ENCODE results near the gene PTPRD.
A peak's percentile ranks its signal among the peaks of the same experiment; 100 is the strongest.
"Not testable (repeated sequence)": the region's sequence is repeated elsewhere in the genome, so short reads cannot be mapped to it uniquely, and the experiment has no call there.

PTPRD gene

DNA sequence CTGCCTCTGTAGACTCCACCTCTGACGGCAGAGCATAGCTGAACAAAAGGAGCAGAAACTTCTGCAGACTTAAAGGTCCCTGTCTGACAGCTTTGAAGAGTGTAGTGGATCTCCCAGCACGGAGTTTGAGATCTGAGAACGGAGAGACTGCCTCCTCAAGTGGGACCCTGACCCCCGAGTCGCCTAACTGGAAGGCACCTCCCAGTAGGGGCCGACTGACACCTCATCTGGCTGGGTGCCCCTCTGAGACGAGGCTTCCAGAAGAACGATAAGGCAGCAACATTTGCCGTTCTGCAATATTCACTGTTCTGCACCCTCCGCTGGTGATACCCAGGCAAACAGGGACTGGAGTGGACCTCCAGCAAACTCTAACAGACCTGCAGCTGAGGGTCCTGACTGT lies 1186.3 kb downstream of the PTPRD start:
- DNase-seq = not testable (repeated sequence)

DNA sequence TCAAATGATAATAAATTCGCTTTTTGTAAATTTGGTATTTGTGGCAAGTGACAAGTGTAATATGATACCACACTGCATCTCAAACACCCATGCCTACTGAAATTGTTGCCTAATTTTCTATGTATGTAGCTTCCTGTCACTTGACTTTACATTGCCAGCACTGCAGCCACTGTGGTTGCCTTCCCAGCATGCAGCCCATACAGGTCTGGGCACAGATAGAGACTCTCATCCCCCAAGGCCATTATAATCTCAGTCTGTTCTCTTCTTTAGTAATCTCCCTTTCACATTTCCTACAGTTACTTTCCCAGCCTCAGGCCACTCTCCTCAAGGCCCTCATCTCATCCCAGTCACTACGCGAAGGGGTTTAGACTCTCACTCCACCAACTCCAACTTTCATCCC lies 1200.6 kb downstream of the PTPRD start:
- DNase-seq = no peak

- DNase-seq = no peak
Observed at GRCh38 chr9:9410736-9411135, 1202.1 kb downstream of the PTPRD start.

- no peak for DNase-seq
Observed at GRCh38 chr9:9399982-9400381, 1212.8 kb downstream of the PTPRD start.

GRCh38 chr9:9396518-9396917 lies 1216.3 kb downstream of the PTPRD start:
- DNase-seq = no peak

DNA sequence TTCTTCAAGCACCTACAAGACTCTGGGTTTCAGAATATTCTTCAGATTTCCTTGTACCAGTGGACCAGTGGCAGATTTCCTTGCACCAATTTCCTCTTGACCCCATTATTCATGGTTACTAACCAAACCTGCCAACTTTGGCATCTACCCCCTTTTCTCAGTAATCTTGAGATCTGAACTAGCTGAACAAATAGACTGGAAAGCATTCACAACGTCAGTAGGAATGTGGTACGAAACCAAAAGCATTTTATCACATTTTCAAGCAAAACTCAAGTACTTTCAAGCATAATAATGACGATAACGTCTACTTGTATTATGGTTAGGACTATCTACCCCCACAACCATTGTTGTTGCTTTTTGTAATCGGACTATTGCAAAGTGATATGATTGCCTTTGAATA lies 1217.3 kb downstream of the PTPRD start:
- no peak for DNase-seq

DNA sequence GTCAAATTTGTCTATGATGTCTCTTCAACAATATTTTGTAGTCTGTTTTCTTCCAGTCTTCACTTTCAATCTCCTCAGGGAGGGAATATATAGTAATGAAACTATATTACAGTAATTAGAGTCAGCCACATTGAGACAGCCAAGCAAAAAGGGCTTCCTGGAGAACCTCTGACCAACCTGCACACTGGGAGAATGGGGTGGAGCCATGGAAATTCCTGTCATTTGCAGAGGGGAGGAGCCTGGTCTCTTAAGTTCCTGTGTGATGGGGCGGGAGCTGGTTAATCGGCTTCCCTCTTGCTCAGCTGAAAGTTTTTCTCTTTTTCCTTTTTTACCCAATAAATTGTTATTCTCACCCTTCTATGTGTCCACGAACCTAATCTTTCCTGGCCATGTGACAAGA lies 1220.0 kb downstream of the PTPRD start:
- no peak for DNase-seq

- DNase-seq = no peak
Observed at GRCh38 chr9:9389904-9390303, 1222.9 kb downstream of the PTPRD start.

DNA sequence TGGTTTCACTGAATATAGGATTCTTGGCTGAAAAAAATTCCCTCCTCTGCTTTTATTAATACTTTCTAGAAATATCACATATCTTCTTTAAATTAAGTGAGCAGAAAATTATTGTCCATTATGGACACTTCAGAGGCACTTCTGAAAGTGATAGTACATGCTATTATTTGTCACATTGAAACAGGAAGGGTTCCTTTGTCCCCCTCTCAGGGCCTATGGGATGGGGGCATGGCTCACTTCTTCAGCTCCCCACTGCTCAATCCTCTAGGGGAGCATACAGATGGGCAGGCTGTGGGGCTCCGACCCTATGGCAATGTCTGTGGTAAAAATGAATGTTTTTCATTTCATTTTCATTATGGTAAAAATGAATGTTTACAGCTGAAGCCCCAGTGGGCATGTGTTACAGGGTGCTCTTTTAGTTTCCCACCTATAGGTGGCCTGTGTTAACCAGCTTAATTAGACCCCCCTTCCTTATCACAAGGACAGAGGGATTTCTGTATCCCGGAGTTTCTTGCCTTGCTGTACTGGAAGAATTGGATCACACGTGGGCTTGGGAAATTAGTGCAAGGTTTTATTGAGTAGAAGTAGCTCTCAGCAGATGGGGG lies 1225.2 kb downstream of the PTPRD start:
- no peak for DNase-seq

GRCh38 chr9:9362332-9362731 lies 1250.5 kb downstream of the PTPRD start:
- no peak for DNase-seq

- peak; percentile 36 to 49 for DNase-seq
Observed at GRCh38 chr9:9352877-9353481, 1259.8 kb downstream of the PTPRD start.

GRCh38 chr9:9341203-9341602 lies 1271.6 kb downstream of the PTPRD start:
- peak; percentile 87 to 90 for DNase-seq

DNA sequence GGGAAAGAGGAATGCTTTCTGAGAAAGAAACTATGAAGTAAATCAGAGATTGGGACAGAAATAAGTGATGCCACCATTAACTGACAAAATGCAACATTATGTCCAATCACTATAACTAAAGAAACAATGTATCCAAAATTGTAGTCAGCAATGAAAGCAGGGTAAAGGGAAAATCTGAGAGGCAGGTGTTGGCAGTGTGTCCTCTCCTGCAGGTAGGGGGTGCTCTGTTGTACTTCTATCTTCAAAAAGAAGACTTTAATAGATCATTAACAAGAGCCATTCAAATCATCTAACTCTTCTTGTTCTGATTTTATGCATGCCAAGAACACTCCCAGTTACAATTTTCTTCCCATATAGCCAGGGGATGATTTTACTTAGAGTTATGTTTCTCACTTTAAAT lies 1275.7 kb downstream of the PTPRD start:
- no peak for DNase-seq

DNA sequence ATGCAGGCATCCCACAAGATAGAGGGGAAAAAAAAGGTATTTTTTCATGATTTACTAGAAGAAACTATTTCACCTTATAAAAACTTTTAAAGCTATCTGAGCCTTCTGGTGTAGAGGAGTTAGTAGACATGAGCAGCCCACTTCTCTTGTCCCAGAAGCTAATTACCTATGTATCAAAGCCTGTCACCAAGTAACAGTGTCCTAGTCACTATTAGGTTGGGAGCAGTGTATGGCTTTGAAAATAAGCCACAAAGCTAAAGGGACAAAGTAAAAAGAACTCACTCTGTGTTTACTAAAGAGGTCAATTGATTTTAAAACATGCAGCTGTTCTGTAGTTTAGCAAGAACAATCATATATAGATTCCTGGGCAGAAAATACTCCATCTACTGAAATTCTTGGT lies 1286.1 kb downstream of the PTPRD start:
- DNase-seq = no peak

- no peak for DNase-seq
Observed at GRCh38 chr9:9319007-9319406, 1293.8 kb downstream of the PTPRD start.

DNA sequence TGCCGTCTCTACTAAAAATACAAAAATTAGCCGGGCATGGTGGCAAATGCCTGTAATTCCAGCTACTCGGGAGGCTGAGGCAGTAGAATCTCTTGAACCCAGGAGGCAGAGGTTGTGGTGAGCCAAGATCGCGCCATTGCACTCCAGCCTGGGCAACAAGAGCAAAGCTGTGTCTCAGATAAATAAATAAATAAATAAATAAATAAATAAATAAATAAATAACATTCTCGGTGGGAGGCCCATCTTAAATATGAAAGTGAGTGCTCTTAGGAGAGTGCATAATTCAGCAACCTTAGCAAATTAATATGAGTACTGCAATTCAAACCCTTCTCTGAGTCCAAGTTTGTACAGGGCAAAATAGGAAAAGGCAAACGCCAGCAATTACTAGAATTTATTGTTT lies 1302.1 kb downstream of the PTPRD start:
- DNase-seq = not testable (repeated sequence)

- DNase-seq = no peak
Observed at GRCh38 chr9:9305600-9305999, 1307.2 kb downstream of the PTPRD start.

DNA sequence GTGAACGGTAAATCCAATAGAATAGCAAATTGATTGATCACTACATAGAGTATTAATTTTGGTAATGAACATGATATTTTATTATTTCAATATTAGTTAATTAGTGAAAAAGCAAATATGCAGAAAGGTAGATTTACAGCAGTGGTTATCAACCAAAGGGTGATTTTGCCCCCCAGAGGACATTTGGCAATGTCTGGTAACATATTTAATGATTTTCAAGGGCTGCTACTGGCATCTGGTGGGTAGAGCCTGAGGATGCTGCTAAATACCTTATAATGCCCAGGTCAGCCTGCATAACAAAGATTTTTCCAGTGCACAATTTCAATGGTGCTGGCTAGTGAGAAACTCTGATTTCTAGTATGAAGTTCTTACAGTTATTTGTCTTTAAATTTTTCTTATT lies 1313.7 kb downstream of the PTPRD start:
- DNase-seq = peak; percentile 16 to 48

- DNase-seq = no peak
Observed at GRCh38 chr9:9286001-9286400, 1326.8 kb downstream of the PTPRD start.

- DNase-seq = no peak
Observed at GRCh38 chr9:9284201-9284600, 1328.6 kb downstream of the PTPRD start.

- no peak for DNase-seq
Observed at GRCh38 chr9:9283159-9283986, 1329.4 kb downstream of the PTPRD start.

- DNase-seq = no peak
Observed at GRCh38 chr9:9275601-9276000, 1337.2 kb downstream of the PTPRD start.

DNA sequence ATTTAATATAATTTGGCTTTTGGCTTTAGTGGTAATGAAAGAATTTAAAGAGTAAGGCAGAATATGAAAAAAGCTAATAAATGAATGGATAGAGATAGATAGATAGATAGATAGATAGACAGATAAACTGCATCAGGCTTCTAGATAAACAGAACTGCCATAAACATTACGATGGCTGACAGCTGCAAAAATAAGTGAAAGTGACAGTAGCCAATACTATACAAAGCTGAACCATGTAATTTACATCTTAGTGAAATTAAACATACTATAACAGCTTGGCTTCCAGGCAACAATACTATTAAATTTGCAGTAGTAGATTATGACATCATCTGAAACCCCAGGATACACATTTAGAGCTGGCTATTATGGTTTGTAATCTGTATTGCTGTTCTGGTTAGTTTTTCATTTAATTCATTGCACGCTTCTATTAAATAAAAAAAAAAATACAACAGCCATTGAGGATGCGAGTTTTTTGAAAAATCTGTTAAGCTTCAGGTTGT lies 1354.8 kb downstream of the PTPRD start:
- DNase-seq = no peak

DNA sequence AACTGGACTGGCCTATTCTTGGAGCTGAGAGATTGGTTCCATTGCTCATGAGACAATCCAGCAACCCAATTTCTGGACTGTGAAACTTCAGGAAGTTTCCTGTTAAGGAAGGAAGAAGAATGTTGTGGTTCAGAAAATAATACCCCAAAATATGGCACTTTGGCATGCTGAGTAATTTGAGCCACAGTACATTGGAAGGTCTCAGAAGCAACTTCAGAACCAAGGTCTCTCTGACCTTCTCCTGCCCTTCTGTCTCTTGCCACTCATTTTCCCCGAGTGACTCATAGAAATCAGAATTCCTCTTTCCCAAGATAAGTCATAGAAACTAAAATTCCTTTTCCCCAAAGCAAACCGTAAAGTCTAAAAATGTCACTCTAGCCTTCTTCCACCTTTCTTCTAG lies 1366.1 kb downstream of the PTPRD start:
- DNase-seq = no peak
